Measurements from ENCODE around the gene AAK1.
"Not testable (repeated sequence)": the region's sequence is repeated elsewhere in the genome, so short reads cannot be mapped to it uniquely, and the experiment has no call there.

The AAK1 gene

GRCh38 chr2:69643602-69644505 is at the start of gene AAK1:
AAK1 (minus strand) TSS chr2:69643739; CDS start chr2:69643040, 699 bp downstream.
- peak; percentile 87 for DNase-seq (ENCODE audit: low spot score)

GRCh38 chr2:69692424-69692823 is 48.9 kb upstream of the AAK1 start:
- no peak for DNase-seq (ENCODE audit: low spot score)

- DNase-seq (ENCODE audit: low spot score): no peak
Observed at GRCh38 chr2:69689969-69690368, 46.4 kb upstream of the AAK1 start.

GRCh38 chr2:69689466-69689865 is 45.9 kb upstream of the AAK1 start:
- no peak for DNase-seq (ENCODE audit: low spot score)

GRCh38 chr2:69687971-69688611 is 44.6 kb upstream of the AAK1 start:
- no peak for DNase-seq (ENCODE audit: low spot score)

DNA sequence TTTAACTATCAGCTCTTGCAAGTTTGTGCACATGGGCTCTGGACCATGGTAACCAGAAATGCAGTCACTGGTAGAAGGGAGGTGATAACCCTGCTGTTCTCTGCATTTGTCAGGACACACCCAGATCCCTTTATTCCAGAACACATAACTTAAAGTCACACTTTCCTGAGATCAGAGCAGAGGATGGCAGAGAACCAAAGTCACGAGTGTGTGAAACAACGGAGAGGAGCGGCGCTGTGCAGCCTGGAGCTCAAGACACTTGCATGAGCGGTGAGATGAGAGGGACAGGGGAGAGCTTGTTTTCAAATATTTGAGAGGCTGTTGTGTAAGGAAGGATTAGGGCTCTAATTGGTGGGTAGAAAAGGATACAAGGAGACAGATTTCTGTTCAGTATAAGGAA is 43.3 kb upstream of the AAK1 start:
- no peak for DNase-seq (ENCODE audit: low spot score)

GRCh38 chr2:69685321-69686048 is 41.9 kb upstream of the AAK1 start:
- DNase-seq (ENCODE audit: low spot score): no peak

- no peak for DNase-seq (ENCODE audit: low spot score)
Observed at GRCh38 chr2:69683170-69683971, 39.8 kb upstream of the AAK1 start.

GRCh38 chr2:69682525-69682924 is 39.0 kb upstream of the AAK1 start:
- no peak for DNase-seq (ENCODE audit: low spot score)

- DNase-seq (ENCODE audit: low spot score): no peak
Observed at GRCh38 chr2:69680001-69680675, 36.6 kb upstream of the AAK1 start.

GRCh38 chr2:69677914-69678313 is 34.4 kb upstream of the AAK1 start:
- no peak for DNase-seq (ENCODE audit: low spot score)

DNA sequence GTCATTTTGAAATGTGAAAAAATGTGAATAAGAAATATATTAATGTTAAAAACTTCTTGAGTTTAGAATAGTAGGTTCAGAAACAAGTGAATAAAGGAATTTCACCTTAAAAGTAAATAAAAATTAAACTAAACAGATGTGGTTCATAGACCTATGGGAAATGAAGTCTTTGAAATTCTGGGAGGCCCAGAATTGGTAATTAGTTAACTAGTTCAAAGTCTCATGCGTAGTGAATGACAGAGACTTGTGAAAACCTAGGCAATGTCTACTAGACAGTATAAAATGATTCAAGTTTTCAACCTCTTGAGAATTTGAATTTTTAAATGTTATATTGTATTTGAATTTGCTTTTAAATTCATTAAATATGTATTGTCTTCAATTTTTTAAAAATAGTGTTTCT is 32.6 kb upstream of the AAK1 start:
- no peak for DNase-seq (ENCODE audit: low spot score)

- DNase-seq (ENCODE audit: low spot score): no peak
Observed at GRCh38 chr2:69674316-69674670, 30.8 kb upstream of the AAK1 start.

DNA sequence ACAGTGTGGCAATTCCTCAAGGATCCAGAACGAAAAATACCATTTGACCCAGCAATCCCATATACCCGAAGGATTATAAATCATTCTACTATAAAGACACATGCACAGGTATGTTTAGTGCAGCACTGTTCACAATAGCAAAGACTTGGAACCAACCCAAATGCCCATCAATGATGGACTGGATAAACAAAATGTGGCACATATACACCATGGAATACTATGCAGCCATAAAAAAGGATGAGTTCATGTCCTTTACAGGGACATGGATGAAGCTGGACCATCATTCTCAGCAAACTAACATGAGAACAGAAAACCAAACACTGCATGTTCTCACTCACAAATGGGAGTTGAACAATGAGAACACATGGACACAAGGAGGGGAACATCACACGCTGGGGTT is 29.6 kb upstream of the AAK1 start:
- not testable (repeated sequence) for DNase-seq (ENCODE audit: low spot score)

GRCh38 chr2:69669666-69670065 is 26.1 kb upstream of the AAK1 start:
- no peak for DNase-seq (ENCODE audit: low spot score)

DNA sequence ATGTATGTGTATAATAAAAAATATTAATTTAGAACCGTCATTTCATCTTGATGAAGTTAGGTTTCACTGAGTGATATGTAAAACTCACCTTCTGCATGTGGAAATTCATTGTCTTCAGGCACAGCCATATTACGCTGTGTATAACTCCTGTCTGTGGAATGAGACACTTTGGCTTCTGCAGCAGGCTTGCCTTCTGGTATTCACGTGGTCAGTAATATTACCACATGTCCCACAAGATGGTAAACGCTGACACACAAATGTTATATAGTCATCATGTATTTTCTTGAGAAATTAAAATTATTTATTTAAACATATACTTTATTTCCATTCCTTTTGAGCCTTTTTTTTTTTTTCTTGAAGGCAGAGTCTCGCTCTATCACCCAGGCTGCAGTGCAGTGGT is 25.1 kb upstream of the AAK1 start:
- DNase-seq (ENCODE audit: low spot score): no peak

DNA sequence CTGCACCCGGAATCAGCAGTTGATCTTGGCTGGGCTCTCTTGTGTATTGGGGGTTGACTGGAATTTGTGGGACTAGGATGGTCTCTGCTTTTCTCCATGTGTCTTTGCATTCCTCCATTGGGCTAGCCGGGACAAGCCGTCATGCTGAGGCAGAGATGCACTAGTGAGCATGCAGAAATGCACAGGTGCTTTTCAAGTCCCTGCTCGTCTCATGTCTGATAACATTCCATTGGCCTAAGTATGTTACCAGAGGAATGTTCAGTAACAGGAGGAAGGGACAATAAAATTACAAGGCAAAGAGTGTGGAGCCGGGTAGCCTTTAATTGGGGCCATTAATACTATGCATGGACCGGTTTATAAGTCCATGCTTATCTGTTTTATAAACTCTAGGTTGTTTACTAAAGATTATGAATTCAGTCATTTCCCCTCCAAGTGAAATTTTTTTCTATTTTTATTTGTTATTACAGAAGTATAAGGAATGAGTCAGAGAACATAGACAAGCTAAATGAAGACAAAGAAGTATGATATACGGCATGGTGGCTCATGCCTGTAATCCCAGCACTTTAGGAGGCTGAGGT is 24.4 kb upstream of the AAK1 start:
- no peak for DNase-seq (ENCODE audit: low spot score)

DNA sequence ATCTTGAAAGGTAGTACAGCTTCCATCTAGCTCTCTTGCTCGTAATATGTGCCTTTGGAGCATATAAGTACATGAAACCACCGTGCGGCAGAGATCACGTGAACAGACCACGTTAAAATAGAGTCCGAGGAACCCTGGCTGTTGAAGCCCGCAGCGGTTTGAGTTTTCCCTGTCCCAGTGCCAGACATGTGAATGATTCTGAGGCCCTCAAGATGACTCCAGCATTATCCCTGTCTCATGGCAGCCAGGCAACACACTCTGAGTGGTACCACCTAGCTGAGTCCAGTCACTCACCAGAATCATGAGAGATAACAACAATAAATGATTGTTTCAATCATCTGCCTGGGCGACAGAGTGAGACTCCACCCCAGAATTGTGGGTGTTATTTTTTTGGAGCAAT is 21.6 kb upstream of the AAK1 start:
- no peak for DNase-seq (ENCODE audit: low spot score)

- no peak for DNase-seq (ENCODE audit: low spot score)
Observed at GRCh38 chr2:69663860-69664259, 20.3 kb upstream of the AAK1 start.

DNA sequence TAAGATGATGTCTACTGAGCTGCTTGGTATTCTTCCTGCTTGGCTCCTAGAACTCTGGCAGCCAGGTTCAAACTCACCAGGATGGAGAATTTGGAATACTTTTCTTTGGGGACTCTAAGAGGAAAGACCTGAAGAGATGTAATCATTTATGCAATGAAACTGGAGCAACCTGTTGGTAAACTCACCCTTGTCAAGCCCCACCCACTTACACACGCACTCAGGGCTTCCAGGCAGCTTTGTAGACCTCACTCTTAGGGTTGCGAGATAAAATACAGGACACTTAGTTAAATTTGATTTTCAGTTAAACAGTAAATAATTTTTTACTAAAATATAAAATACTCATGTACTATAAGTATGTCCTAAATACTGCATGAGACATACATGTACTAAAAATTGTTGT is 19.0 kb upstream of the AAK1 start:
- not testable (repeated sequence) for DNase-seq (ENCODE audit: low spot score)

DNA sequence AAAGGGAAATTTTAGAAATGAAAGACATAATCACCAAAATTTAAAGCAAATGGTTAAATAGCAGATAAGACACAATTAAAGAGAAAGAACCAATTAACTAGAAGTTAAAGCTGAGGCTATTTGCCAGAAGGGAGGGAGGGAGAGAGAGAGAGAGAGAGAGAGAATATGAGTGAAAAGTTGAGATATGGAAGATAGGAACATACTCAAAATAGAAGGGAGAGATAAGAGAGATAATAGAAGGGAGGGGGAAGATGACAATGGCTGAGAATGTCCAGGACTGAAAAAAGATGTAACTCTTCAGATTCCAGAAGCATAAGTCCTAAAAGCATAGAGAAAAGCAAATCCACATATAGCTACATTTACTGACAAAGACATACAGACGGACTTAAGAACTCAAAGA is 17.1 kb upstream of the AAK1 start:
- no peak for DNase-seq (ENCODE audit: low spot score)

Measured in NAMALWA (cell line).